SU-DHL-6 (cell line): ENCODE data around the gene PRDX2.

Experiments
- CTCF ChIP-seq: fragments of 200-600 bp; sonication (generic); IDR thresholded peaks from one replicate; pipeline ENCODE4 v1.5.1; 2017; ENCODE audit warnings: antibody characterized with exemption, mild to moderate bottlenecking, low read length, moderate library complexity; ENCODE audit not compliant: insufficient read depth, poor library complexity, severe bottlenecking
- EZH2phosphoT487 ChIP-seq: fragments of 200-600 bp; sonication (generic), shearing (Covaris generic); conservative IDR thresholded peaks from 2 replicates; pipeline ENCODE4 v1.6.1; 2018; ENCODE audit warnings: mild to moderate bottlenecking, antibody characterized with exemption, low read length, moderate library complexity, mixed read lengths

GRCh38 chr19:12792853-12793289 is 8.7 kb downstream of the PRDX2 start:
- no peak for TF ChIP-seq CTCF
- no peak for TF ChIP-seq EZH2phosphoT487
